Suppressor macrophage (primary cell): Measurements from ENCODE around the gene PTGIS.

Source experiments
- DNase-seq, 4 experiments: peaks; one replicate each; pipeline ENCODE4 v3.0.0-alpha.2; 2020 to 2022

Gene PTGIS

DNA sequence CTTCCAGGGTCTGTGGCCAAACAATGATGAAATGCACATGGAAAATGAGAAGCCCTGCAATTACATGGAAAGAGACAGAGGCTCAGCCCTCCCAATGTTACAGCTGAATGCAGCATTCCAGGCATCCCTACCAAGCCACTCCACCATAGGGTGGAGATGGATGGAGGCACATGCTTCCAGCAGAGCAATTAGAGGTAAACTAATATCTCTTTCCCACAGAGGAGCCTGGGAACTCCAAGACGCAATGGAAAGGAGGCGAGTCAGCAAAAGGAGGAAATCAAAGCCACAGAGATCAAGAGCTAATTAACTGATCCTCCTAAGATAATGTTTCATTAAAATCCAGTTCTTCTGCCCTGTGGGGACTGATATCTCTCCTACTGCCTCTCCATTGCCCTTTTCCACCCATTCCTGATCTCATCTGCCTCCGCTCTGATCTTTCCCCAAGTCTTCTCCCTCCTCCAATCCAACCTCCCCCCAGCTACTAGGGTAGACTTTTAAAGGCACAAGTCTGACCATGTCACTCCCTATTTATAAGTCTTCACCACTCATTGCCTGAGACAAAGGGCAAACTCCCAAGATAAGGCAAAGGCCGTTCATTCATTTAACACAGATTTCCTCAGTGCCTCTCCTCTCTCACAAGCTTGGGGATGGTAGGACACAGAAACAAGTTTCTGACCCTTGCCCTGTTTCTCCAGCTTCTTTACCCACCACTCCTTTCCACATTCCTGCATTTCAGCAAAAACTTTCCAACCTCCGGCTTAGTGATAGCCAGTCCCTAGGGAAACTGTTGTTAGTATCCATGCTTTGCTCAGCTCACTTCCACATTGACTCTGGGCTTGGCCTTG lies 71.2 kb downstream of the PTGIS start:
- DNase-seq = no peak

DNA sequence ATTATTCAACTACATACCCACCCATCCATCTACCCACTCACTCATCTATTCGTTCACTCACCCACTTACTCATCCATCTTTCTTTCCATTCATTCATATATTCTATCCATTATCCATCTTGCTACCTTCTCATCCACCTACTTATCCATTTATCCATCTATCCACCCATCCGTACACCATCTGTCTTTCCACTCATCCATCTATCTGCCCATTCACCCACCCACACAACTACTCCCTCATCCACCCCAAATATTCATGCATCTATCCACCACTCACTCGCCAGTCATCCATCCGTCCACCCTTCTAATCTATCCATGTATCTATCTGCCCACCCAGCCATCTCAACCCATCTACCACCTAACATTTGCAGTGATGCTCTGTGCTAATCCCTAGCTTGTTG lies 71.9 kb downstream of the PTGIS start:
- DNase-seq = no peak

DNA sequence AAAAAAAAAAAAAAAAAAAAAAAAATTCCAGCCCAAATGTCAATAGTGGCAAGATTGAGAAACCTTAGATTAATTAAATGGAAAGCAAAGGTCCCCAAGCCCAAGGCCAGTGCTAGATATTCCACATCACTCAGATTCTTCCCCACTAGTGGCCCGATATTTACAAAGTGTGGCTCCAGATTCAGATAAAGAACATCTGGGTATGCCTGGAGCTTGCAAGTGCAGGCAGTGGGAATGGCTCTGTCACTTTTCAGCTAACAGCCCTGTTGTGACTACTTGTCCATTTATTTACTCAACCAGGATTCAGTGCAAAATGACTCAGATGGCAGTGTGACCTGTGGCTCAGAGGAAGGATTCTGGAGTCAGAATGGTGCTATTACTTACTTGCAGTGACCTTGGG lies 77.2 kb downstream of the PTGIS start:
- no peak for DNase-seq

DNA sequence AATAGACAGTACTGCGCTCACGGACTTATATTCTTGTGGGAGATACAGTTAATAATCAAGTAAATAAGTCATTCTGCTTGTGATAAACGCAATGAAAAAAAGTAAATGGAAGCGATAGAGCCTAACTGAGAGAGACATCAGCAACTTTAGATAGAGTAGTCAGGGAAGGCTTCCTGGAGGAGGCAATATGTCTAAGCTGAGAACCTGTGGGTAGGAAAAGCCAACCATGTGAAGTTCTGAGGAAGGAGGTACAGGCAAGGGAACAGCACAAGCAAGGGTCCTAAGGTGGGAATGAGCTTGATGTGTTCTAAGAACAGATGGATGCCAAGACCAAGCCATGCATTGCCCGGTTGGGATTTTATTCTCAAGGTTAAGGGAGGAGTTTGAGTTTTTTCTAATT lies 78.2 kb downstream of the PTGIS start:
- DNase-seq = no peak

DNA sequence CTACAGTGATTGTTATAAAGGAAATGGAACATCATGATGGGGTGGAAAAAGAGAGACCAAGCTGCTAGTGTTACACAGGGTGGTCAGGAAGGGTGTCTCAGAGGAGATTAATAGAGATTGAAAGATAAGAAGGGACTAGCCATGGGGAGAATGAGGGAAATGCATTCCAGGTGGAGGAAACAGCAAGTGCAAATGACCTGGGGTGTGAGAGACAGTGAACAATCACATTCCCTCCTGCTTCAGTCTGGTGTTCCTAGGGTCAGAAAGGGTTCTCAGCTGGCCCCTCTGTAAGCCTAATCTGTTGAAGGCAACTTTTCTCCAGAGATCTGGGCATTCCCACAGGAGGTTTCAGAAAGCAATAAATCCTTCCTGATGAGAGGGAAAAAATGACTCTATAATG lies 81.9 kb downstream of the PTGIS start:
- no peak for DNase-seq

DNA sequence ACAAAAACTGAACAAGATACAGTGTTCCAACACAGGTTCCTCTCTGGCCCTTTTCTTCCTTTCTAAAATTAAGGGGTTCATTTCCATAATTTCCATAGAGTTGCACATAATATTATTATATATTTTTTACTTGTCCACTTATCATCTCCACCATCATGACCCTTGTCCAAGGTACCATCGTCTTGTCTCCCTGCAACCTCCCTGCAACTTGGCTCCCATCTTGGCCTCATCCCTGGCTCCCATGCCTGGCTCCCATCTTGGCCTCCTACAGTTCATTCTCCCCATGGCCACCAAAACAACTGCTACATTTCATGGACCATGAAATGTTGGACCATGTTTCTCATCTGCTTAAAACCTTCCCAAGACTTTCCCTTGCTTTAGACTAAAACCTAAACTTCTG lies 82.4 kb downstream of the PTGIS start:
- no peak for DNase-seq

DNA sequence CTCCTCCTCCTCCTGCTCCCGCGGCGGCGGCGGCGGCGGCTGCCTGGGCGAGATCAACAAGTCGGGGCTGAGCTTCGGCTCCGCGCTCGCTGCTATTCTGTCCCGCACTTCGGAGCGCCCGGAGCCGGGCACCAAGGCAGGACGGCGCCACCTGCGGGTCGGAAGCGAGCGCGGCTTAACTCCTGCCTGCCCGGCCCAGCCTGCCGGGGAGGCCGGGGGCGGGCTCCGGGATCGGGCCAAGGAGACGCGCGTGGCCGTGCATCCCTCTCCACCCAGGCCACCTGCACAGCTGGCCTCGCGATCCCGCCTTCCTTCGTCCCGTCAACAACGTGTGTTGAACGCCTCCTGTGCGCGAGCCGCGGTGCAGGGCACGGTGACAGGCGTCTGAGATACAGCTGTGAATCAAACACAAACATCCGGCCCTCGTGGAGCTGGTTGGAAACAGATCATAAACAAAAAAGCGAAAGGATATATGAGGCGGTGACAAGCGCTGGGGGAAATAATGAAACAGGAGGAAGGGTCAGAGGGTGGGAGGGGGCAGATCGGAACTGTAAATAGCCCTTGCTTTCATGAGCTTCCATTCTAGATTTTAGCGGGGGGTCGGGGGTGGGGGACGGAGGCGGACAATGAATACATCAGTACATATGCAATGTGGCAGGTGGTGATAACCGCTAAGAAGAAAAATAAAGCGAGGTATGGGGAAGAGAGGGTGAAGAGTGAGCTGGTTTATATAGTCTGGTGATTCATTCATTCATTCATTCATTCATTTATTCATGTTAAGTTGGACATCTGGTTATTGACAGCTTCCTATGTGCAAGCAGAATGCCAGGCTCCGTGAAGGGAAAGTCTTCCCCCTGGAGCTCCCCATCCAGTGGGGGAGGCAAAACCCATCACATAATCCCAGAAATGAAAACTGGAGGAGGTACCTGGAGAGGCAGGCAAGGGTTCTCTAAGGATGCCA lies 83.5 kb downstream of the PTGIS start:
- DNase-seq = peak; percentile 67 to 86 (median 74)

DNA sequence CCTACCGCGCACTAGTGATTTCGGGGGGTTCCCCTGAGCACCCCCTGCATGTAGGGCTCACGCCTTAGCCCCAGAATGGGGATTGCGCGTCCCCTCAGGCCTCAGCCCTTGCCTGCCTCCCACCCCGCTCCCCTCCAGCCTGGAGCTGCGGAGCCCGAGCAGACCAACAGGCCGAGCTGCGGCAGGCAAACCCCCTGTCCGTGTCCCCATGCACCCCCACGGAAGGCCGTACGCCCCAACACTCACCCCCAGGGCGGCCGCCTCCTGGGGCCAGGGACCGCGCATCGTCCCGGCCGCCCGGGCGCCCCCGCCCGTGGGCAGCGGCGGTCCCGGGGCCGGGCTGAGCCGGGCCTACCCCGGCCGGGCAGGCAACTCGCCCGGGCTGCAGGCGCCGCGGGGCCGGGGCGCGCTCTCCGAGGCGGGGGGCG lies 84.2 kb downstream of the PTGIS start:
- DNase-seq = no peak

DNA sequence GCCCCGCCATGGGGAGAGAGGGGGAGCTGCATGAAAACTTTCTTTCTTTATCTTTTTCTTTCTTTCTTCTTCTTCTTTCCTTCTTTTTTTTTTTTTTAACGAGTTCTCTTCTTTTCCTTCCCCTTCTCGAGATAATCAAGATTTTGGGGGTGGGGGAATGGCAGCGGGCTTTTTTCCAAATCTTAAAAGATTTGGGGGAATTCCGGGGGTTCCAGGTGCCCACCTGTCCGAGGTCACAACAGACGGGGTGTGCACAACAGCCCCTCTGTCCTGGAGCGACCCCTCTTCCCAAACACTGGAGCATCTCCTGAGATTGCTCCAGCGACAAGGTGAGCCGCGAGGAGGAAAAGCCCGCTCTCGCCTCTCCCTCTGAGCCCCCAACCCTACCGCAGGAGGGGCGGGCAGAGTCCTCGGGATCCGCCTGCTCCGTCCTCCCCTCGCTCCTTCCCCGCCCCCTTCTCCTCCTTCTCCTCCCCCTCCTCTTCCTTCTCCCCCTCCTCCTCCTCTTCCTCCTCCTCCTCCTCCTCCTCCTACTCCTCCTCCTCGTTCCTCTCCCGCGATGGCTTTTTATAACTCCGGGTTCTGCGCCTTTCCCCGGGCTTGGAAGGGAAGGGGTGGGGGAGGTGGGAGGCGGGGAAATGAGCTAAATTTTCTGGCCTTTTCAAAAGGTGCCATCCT lies 84.8 kb downstream of the PTGIS start:
- DNase-seq = no peak

DNA sequence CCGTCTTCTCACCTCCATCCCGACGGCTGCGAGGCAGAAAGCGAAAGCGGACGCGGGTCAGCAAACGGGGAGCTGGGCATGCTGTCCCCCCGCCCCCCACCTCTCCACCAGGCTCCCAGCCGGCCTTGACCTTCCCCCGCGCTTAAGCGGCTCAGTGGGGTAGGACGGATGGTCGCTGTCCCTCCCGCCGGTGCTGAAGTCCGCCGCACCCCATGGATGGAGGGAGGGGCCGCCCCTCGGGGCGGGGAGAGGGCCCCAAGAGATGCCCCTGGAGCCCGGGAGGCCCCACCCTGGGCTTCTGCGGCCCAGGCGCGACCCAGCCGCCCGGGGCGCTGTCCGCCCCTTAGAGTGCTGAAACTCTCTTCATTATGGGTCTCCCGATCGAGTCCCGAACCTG lies 85.3 kb downstream of the PTGIS start, which contains the start of gene KCNB1:
TSS of gene KCNB1 (minus strand) at position 48 of the 397 bp plus-strand sequence. CDS start 188 bp downstream, outside the sequence.
- DNase-seq = peak; percentile 21 to 57 (median 30)

DNA sequence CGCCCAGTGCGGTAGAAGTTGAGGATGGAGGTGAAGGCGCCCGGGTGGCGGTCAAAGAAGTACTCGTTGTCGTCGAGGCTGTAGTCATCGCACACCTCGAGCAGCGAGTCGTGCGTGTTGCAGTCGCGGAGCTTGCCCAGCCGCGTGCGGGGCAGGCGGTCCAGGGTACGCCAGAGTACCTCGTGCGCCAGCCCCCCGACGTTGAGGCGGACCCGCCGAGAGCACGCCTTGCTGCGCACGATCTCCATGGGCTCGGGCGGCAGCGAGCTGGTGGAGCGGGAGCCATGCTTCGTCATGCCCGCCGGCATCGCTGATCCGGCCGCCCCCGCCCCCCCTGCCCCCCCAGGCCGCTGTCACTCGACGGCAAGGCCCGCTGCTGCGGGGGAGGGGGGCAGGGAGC lies 85.8 kb downstream of the PTGIS start:
- DNase-seq = no peak

DNA sequence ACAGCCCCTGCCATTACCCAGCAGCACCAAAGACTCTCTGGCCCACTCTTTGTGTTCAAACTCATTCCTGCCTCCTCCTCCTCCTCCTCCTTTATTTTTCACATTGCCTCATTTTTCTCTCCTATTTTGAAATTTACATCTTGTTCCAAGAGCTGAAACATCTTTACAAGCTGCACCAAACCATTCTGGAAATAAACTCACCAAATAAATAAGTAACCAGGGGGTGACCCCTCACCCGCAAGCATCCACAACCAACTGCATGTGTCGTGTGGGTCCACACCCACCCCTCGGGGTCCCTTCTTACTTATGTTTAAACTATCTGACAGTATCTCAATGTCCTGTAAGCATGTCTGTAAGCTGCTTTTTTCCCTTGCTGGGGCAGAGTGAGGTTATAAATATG lies 86.8 kb downstream of the PTGIS start:
- no peak for DNase-seq

DNA sequence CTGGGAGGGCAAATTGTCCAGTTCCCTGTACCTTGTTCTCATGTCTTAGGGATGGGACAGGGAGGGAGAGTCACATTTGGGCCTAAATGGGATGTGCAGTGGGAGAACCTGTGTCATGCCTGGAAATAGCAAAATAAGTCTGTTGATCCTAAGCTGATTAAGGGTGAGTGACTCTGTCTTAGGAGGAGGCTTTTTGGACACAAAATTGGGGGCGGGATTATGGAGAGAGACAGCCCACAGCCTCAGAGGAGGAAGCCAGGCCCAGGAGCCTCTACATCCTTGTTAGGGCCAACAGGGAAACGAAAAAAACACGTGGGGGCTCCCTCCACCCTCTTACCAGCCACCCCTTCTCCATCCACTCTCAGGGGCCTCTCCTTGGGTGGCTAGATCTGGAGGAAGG lies 87.7 kb downstream of the PTGIS start:
- DNase-seq = no peak

DNA sequence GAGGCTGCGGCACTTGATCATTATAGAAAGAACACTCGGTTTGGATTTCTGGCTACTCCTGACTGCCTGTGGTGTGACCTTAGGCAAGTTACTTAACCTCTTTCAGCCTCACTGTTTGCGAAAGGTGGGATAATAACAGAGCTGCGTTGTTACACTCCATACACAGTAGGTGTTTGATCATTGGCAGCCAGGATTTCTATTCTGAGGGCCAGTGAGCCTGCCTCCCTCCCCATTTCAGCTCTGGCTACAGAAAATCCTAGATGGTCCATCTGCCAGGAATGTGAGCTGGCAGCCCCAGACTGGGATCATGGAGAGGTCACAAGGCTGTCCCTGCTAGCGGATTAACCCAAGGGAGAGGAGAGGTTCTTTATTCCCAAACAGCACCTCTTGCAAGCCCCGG lies 88.2 kb downstream of the PTGIS start:
- no peak for DNase-seq

DNA sequence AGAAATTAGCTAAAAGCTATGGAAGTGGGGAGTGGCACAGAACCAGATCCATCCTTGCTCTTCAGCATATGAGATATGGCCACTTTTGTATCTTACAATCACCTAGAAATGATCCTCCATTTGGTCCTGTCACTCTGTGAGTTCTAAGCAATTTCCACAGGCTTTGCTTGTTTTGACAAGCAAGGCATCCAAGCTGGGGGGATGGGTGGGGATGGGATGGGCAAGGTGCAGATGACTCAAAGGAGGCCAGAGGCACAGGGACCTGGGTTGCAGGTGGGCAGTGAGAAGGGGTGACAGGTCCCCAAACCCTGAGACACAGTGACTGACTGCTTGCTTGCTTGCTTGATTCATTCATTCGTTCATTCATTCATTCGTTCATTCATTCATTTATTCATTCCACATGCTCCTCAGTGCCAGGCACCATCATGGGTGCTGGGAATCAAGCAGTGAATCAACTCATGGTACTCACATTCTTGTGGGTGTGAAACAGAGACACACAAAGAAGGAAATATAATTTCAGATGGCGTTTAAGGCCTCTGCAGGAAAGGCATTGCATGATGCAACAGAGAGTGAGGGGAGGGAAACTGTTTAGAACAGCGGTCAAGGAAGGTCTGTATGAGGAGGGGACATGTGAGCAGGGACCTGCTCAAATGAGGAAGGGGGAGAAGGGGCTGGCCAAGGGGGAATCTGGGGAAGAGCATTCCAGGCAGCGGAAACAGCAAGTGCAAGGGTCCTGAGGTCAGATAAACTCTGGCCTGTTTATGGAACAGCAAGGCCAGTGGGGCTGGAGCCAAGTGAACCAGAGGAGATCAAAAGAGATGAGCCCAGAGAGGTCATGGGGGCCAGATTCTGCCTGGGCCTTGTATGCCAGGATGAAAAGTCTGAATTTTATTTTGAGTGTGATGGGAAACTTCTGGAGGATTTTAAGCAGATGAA lies 88.9 kb downstream of the PTGIS start:
- DNase-seq = no peak

DNA sequence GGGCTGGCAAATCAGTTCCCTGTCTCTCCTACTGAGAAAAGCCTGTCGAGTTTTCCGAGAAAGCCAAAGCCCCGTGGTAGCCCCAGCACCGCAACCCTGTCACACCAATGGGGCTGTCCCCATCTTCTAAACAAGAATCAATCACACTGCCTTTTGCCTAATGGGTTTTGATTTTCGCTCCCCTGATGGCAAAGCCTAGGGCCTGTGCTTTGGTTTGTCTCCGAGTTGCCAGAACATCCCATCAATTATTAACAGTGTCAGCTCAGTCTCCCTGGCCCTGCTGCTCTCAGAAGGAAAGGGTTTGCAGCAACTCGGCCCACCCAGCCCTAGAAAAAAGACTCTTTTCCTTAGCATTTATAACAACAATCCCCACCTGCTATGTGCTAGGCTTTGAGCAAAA lies 89.7 kb downstream of the PTGIS start:
- no peak for DNase-seq

DNA sequence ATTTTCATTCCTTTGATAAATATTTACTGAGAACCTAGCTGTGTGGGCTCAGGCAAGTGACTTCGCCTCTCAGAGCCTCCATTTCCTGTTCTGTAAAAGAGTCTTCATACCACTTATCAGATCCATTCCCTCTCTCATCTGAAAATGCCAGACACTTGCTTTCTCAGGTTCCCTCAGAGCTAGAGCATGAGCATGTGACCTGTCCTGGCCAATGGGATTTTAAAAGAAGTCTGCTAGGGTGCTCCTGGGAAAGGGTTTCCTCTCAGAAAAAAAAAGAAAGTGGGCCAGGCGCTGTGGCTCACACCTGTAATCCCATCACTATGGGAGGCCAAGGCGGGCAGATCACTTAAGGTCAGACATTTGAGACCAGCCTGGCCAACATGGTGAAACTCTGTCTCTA lies 90.7 kb downstream of the PTGIS start:
- DNase-seq = no peak

DNA sequence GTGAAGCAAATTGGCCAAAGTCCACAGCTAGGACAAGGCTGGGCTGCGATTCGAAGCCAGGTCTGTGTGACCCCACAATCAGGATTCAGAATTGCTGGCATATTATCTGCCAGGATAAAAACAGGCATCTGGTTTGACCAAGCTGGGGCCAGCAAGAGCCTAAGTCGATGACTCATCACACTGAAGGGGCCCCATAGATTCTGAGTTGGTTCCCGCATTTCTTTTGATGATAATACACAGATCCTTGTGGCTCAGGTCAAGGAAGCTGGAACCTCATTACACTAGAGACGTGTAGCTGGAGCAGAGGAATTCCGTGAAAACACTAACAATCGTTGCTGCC lies 92.0 kb downstream of the PTGIS start:
- no peak for DNase-seq

DNA sequence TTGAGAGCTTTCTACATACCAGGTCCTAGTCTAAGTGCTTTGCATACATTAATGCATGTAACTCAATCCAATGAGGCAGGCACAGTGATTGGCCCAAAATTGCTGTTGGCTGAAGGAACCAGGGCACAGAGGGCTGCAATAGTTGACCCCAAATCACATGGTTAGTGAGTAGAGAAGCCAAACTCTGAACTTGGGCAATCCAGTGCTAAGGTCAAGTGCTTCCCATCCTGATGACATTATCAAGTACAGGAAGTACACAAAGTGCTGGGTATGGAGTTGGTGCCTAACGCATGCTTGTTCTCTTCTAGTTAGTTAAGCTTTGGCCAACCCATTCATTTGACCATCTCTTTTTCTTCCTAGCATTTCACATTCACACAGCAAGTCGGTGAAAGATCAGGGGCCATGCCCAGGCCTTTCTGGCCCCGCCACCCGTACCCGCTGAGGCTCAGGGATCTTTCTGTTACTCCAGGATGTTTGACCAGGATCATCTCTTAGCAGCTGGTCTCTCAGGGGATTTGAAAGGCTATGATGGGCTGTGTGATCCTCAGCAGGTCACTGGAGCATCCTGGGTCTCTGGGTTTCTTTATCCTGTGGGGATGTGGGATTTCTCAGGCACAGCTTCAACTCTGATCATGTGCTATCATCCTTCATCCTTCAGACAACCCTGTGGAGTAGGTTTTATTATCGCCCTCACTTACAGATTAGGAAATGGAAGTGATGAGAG lies 92.5 kb downstream of the PTGIS start:
- peak in 3 of 4 experiments; percentile 10 to 63 (median 38) for DNase-seq

DNA sequence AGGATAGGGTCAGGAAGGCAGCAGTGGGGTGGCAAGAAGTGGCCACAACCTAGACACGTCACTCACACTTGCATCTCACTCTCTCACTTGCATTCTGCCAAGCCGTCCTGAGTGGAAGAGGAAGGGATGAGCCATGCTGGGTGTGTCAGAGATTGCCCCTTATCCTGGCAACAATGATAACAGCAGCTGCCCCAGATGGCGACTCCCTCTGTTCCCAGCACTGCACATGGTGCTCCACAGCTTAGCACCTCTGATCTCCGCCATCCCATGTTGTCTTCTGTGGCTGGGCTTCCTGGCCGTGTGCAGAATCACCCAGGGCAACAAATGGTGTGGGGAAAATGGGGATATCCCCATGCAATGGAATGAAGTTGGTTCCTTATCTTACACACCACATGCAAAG lies 96.5 kb downstream of the PTGIS start:
- no peak for DNase-seq

DNA sequence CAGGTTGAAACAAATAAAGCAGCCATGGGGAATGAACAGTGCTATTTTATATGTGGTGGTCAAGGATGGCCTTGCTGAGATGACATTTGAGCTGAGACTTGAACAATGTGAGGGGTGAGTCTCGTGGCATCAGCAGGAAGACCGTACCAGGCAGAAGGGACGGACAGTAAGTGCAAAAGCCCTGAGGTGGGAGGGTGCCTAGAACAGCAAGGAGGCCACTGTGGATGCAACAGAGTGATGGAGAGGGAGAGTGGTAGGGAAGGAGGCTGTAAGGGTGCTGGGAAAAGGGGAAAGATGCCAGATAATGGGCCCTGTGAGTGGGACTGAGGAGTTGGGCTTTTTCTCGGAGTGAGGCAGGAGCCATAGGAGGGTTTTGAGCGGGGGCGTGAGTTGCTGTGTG lies 97.0 kb downstream of the PTGIS start:
- no peak for DNase-seq
